GM12864 (cell line): ENCODE results near the gene EPS8L2.

Source experiments
- DNase-seq: peaks from one replicate; pipeline ENCODE4 v3.0.0-alpha.2; 2011; ENCODE audit warnings: low read depth
- H3K4me3 ChIP-seq: 2 replicates; pipeline ENCODE4 v1.5.1; 2011; ENCODE audit warnings: mild to moderate bottlenecking, low read depth, low read length, control low read depth
- CTCF ChIP-seq: IDR thresholded peaks from 2 replicates; pipeline ENCODE4 v1.5.1; 2011; ENCODE audit warnings: low read depth, mild to moderate bottlenecking, moderate library complexity, low read length, control low read depth, inconsistent platforms; ENCODE audit errors: missing control alignments

Gene EPS8L2

GRCh38 chr11:773830-774229 is 67.8 kb downstream of the EPS8L2 start:
- no peak for TF ChIP-seq CTCF
- H3K4me3 ChIP-seq = no peak overlapping the region
- no peak for DNase-seq

- DNase-seq = no peak
- no peak for TF ChIP-seq CTCF
- no peak overlapping the region for H3K4me3 ChIP-seq
These were observed 69.0 kb downstream of the EPS8L2 start for GRCh38 chr11:774873-775592.

GRCh38 chr11:776263-776560 is 70.2 kb downstream of the EPS8L2 start:
- peak overlapping the region; percentile 94 for H3K4me3 ChIP-seq
- no peak for TF ChIP-seq CTCF
- DNase-seq = no peak

GRCh38 chr11:776561-777287 is 70.7 kb downstream of the EPS8L2 start:
- H3K4me3 ChIP-seq = peak overlapping the region; percentile 94
- DNase-seq = no peak
- peak; percentile 10 for TF ChIP-seq CTCF
